Transverse colon (tissue), 4 donors: ENCODE results near the gene RDH16.
"Not testable (repeated sequence)": the region's sequence is repeated elsewhere in the genome, so short reads cannot be mapped to it uniquely, and the experiment has no call there.

Experiments
- CTCF ChIP-seq, 5 experiments: fragments of 200-600 bp in 3 of 5; fragments of 450-650 bp in 2 of 5; sonication (generic) in 3 of 5; IDR thresholded peaks; 1 replicate in 2 of 5; 2 replicates in 3 of 5; pipeline ENCODE4 v1.5.1; 2016 to 2017; ENCODE audit warnings: antibody characterized with exemption in 5 of 5, inconsistent platforms in 3 of 5, mild to moderate bottlenecking in 2 of 5, moderate library complexity in 1 of 5
- EP300 ChIP-seq: sonication (generic); formaldehyde crosslinking; IDR thresholded peaks from one replicate; pipeline ENCODE4 v1.6.1; 2017; ENCODE audit warnings: antibody characterized with exemption, low read depth
- POLR2A ChIP-seq: fragments of 450-650 bp; IDR thresholded peaks from one replicate; pipeline ENCODE4 v1.6.1; 2016; ENCODE audit warnings: antibody characterized with exemption, mild to moderate bottlenecking, moderate library complexity
- POLR2AphosphoS5 ChIP-seq, 3 donors: sonication (generic); formaldehyde crosslinking; IDR thresholded peaks; one replicate each; pipeline ENCODE4 v1.6.1; 2016; ENCODE audit warnings: antibody characterized with exemption in 3 of 3

GRCh38 chr12:56985714-56986113, 28.3 kb upstream of the RDH16 start:
- not testable (repeated sequence) for TF ChIP-seq CTCF (IDR thresholded peaks at IDR 0.05); POLR2A; EP300; POLR2AphosphoS5 (IDR thresholded peaks at IDR 0.05)
